ENCODE results near the gene FOXA1.
A peak's percentile ranks its signal among the peaks of the same experiment; 100 is the strongest.

DNA sequence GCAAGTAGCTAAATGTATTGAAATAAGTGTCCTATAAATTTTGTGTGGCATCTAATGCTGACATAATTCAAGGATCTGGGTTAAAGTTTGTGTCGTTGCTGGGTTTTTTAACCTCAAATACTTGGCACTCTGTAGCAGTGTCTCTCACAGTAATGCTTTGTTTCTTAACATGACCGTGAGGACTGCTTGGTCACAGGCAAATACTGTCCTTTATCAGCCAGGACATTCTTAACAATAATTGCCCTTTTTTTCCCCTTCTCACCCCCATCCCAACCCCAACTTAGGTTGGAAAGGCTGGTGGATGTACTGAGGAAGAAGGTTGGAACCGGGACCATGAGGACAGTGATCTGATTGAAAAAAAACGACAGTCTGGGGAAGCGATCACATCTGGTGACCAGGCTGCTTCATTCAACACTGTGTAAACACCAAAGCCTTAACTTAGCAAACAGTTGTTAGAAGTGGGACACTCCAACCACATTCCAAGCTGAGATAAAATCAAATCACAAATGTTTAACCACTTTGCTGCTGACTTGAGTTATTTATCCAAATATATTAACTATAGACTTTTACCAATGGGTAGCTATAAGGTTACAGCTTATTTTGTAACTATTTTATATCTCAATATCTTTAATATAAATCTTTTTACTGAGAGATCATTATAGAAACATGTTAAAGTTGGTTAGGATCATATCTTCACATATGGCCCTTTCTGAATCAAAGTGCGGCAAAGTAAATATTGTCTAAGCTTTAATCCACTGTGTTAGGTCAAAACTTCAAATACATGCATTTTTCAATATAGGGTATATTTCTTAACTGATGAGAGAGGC is 48.2 kb downstream of the FOXA1 start:
- TF ChIP-seq TEAD4 (IDR thresholded peaks at IDR 0.05; ENCODE audit: low read length) (0 out of 2 replicates have a peak, but pooled peaks have one; percentile 25), TEAD4 (CRISPR knock-in tag; IDR thresholded peaks at IDR 0.05; ENCODE audit: borderline replicate concordance) (no peak), POLR2A (conservative IDR thresholded peaks at IDR 0.05) (no peak)
- TF ChIP-seq, protein P1, sequence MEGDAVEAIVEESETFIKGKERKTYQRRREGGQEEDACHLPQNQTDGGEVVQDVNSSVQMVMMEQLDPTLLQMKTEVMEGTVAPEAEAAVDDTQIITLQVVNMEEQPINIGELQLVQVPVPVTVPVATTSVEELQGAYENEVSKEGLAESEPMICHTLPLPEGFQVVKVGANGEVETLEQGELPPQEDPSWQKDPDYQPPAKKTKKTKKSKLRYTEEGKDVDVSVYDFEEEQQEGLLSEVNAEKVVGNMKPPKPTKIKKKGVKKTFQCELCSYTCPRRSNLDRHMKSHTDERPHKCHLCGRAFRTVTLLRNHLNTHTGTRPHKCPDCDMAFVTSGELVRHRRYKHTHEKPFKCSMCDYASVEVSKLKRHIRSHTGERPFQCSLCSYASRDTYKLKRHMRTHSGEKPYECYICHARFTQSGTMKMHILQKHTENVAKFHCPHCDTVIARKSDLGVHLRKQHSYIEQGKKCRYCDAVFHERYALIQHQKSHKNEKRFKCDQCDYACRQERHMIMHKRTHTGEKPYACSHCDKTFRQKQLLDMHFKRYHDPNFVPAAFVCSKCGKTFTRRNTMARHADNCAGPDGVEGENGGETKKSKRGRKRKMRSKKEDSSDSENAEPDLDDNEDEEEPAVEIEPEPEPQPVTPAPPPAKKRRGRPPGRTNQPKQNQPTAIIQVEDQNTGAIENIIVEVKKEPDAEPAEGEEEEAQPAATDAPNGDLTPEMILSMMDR (IDR thresholded peaks at IDR 0.05 in 2 of 3, conservative IDR thresholded peaks at IDR 0.05 in 1 of 3; ENCODE audit: insufficient read depth in 2 of 3, low read depth in 1 of 3, low read length in 3 of 3), result no peak
